HepG2 (cell line): ENCODE results near the gene FN1. TPM values are rescaled to one million over a fixed set of nuclear protein-coding genes. Genes with fewer than 3 reads are reported as not detected.
A peak's percentile ranks its signal among the peaks of the same experiment; 100 is the strongest.

ENCODE experiments used
- BCLAF1 ChIP-seq: fragments of 450-650 bp; IDR thresholded peaks from 2 replicates; pipeline ENCODE4 v1.6.1; 2017; ENCODE audit warnings: mild to moderate bottlenecking
- BORCS8-MEF2B ChIP-seq: sonication (generic); formaldehyde crosslinking; IDR thresholded peaks from 2 replicates; pipeline ENCODE4 v1.8.0; 2022; ENCODE audit warnings: mild to moderate bottlenecking, missing genetic modification reagents
- E2F5 ChIP-seq: sonication (generic); formaldehyde crosslinking; conservative IDR thresholded peaks from 2 replicates; pipeline ENCODE4 v1.4.0; 2020; ENCODE audit warnings: missing genetic modification reagents
- GABPA ChIP-seq, 2 experiments: IDR thresholded peaks; 2 replicates each; pipeline ENCODE4 v1.6.1; 2011 to 2016; ENCODE audit warnings: low read depth in 2 of 2, low read length in 1 of 2, missing biosample characterization in 1 of 2, missing genetic modification characterization in 1 of 2
- PAXIP1 ChIP-seq: sonication (generic); formaldehyde crosslinking; conservative IDR thresholded peaks from 2 replicates; pipeline ENCODE4 v1.4.0; 2020; ENCODE audit warnings: mild to moderate bottlenecking, missing genetic modification reagents, moderate library complexity
- PREB ChIP-seq: sonication (generic); formaldehyde crosslinking; IDR thresholded peaks from 2 replicates; pipeline ENCODE4 v1.4.0; 2020; ENCODE audit warnings: missing genetic modification reagents
- polyA plus RNA-seq, 8 experiments: library from polyadenylated mRNA; depleted of rRNA in 3 of 8; stranded (reverse) in 7 of 8; unstranded in 1 of 8; fragments of >200 nt; fragmentation: Illumina TruSeq in 4 of 8; extraction: Trizol in 4 of 8; gene quantifications; 2 replicates each; pipeline versions ENCODE4 v1.2.1 to v1.2.3, GENCODE V29; 2011 to 2016; ENCODE audit warnings: low read depth in 4 of 8, missing spikeins in 1 of 8, mixed read lengths in 1 of 8; ENCODE audit not compliant: insufficient read depth in 1 of 8
- total RNA-seq, 5 experiments: library from RNA; depleted of rRNA; stranded (reverse); fragments of >200 nt; fragmentation: Illumina TruSeq; extraction: Trizol; gene quantifications; 2 replicates each; pipeline ENCODE4 v1.2.3, GENCODE V29; 2016; ENCODE audit warnings: low read depth in 1 of 5

Gene FN1
- total and polyA plus RNA-seq, 2 of the 13 experiments (the other 11 are each of a cell fraction or from before 2014, with no cell fraction given), result 1,847 to 6,471 TPM

- TF ChIP-seq BCLAF1 (no peak), BORCS8-MEF2B (CRISPR knock-in tag) (no peak), GABPA (IDR thresholded peaks at IDR 0.05; ENCODE audit: low read depth, low read length) (no peak), GABPA (CRISPR knock-in tag; IDR thresholded peaks at IDR 0.05; ENCODE audit: low read depth) (no peak), PAXIP1 (0 out of 2 replicates have a peak, but pooled peaks have one; percentile 2), PREB (CRISPR knock-in tag) (no peak), E2F5 (CRISPR knock-in tag) (no peak)
Measured at GRCh38 chr2:215415820-215416577, 19.9 kb downstream of the FN1 start (continued).
